ENCODE results near the gene EPHA6.

GRCh38 chr3:97291901-97292300 lies 477.5 kb downstream of the EPHA6 start:
- TF ChIP-seq CTCF (IDR thresholded peaks at IDR 0.05; ENCODE audit: extremely low read depth in 1 of 2, insufficient read depth in 1 of 2, low read depth in 1 of 2, low read length in 2 of 2) (no peak), POLR2A (IDR thresholded peaks at IDR 0.05; ENCODE audit: low read depth, low read length) (no peak), MAX (IDR thresholded peaks at IDR 0.05; ENCODE audit: insufficient read depth, insufficient read length) (no peak), EZH2 (IDR thresholded peaks at IDR 0.05; ENCODE audit: borderline replicate concordance, low read depth, low read length, severe bottlenecking) (no peak), JUN (IDR thresholded peaks at IDR 0.05; ENCODE audit: borderline replicate concordance, insufficient read depth, insufficient read length, low read depth) (no peak), POLR2AphosphoS5 (IDR thresholded peaks at IDR 0.05; ENCODE audit: insufficient read depth, low read depth, low read length) (no peak), GATA2 (IDR thresholded peaks at IDR 0.05; ENCODE audit: insufficient read depth, insufficient read length, low read depth, low read length) (no peak)

Data from endothelial cell of umbilical vein (primary cell).